CD14-positive monocyte (primary cell): ENCODE data around the gene OR1F1. TPM values are rescaled to one million over a fixed set of nuclear protein-coding genes. Genes with fewer than 3 reads are reported as not detected.

Experiments
- DNase-seq, 3 donors: peaks; one replicate each; pipeline ENCODE4 v3.0.0-alpha.2; 2011 to 2022
- H2AFZ ChIP-seq: 2 replicates; pipeline ENCODE4 v1.6.0; 2012; ENCODE audit warnings: mild to moderate bottlenecking, low read depth, low read length, inconsistent platforms; ENCODE audit not compliant: insufficient read depth, poor library complexity, severe bottlenecking
- H3K27ac ChIP-seq, 2 donors: 1 replicate in 1 of 2; 2 replicates in 1 of 2; pipeline ENCODE4 v1.5.1; 2012 to 2013; ENCODE audit warnings: low read length in 2 of 2, control low read depth in 1 of 2, inconsistent platforms in 1 of 2, low read depth in 1 of 2, mild to moderate bottlenecking in 1 of 2
- H3K27me3 ChIP-seq, 2 donors: one replicate each; pipeline versions ENCODE4 v1.6.0 to v1.6.1; 2011 to 2013; ENCODE audit warnings: low read length in 2 of 2; ENCODE audit not compliant: control insufficient read depth in 2 of 2, insufficient read depth in 2 of 2
- H3K36me3 ChIP-seq, 2 donors: replicated peaks in 1 of 2; 1 replicate in 1 of 2; 2 replicates in 1 of 2; pipeline versions ENCODE4 v1.5.1 to v1.6.1; 2012 to 2013; ENCODE audit warnings: low read length in 2 of 2, control low read depth in 1 of 2, inconsistent platforms in 1 of 2, mild to moderate bottlenecking in 1 of 2; ENCODE audit not compliant: insufficient read depth in 2 of 2, control insufficient read depth in 1 of 2
- H3K4me1 ChIP-seq, 2 donors: 1 replicate in 1 of 2; 2 replicates in 1 of 2; pipeline versions ENCODE4 v1.5.1 to v1.6.1; 2012 to 2013; ENCODE audit warnings: low read length in 2 of 2, control low read depth in 1 of 2, inconsistent platforms in 1 of 2, mild to moderate bottlenecking in 1 of 2, moderate library complexity in 1 of 2; ENCODE audit not compliant: insufficient read depth in 2 of 2, control insufficient read depth in 1 of 2
- H3K4me2 ChIP-seq: replicated peaks from 2 replicates; pipeline ENCODE3; 2012; ENCODE audit warnings: low read length, moderate library complexity, mild to moderate bottlenecking; ENCODE audit not compliant: poor library complexity, severe bottlenecking; ENCODE audit errors: extremely low read depth
- H3K4me3 ChIP-seq, 3 experiments: fragments of 200-600 bp in 1 of 3; sonication (generic) in 1 of 3; replicated peaks in 1 of 3; 1 replicate in 2 of 3; 2 replicates in 1 of 3; pipeline ENCODE4 v1.5.1; 2011 to 2013; ENCODE audit warnings: low read length in 3 of 3, mild to moderate bottlenecking in 3 of 3, control low read depth in 2 of 3, low read depth in 2 of 3, inconsistent platforms in 1 of 3, moderate library complexity in 1 of 3
- H3K79me2 ChIP-seq: 2 replicates; pipeline ENCODE4 v1.6.0; 2012; ENCODE audit warnings: mild to moderate bottlenecking, control low read depth, inconsistent platforms, low read length, moderate library complexity; ENCODE audit not compliant: insufficient read depth
- H3K9ac ChIP-seq: 2 replicates; pipeline ENCODE4 v1.6.0; 2017; ENCODE audit warnings: low read length, mild to moderate bottlenecking; ENCODE audit not compliant: insufficient read depth, poor library complexity, severe bottlenecking
- H3K9me3 ChIP-seq, 2 donors: replicated peaks in 1 of 2; 1 replicate in 1 of 2; 2 replicates in 1 of 2; pipeline versions ENCODE4 v1.5.1 to v1.6.1; 2012 to 2013; ENCODE audit warnings: low read length in 2 of 2, control low read depth in 1 of 2; ENCODE audit not compliant: control insufficient read depth in 1 of 2, insufficient read depth in 1 of 2
- H4K20me1 ChIP-seq: 2 replicates; pipeline ENCODE4 v1.6.0; 2012; ENCODE audit warnings: mild to moderate bottlenecking, low read length, control low read depth, moderate library complexity; ENCODE audit not compliant: insufficient read depth
- H3K27ac Mint-ChIP-seq, 7 donors: one replicate each; pipeline ENCODE4 v1.8.0; 2020; ENCODE audit warnings: mild to moderate bottlenecking in 7 of 7, mixed read lengths in 7 of 7, moderate library complexity in 6 of 7, inconsistent platforms in 2 of 7
- H3K27me3 Mint-ChIP-seq, 3 donors: one replicate each; pipeline ENCODE4 v1.8.0; 2021 to 2022; ENCODE audit warnings: low read depth in 3 of 3, mild to moderate bottlenecking in 3 of 3, mixed read lengths in 3 of 3, moderate library complexity in 3 of 3, inconsistent platforms in 1 of 3
- H3K36me3 Mint-ChIP-seq, 2 donors: one replicate each; pipeline ENCODE4 v1.8.0; 2020; ENCODE audit warnings: mixed read lengths in 2 of 2, inconsistent platforms in 1 of 2, mild to moderate bottlenecking in 1 of 2
- H3K4me1 Mint-ChIP-seq: one replicate; pipeline ENCODE4 v1.8.0; 2020; ENCODE audit warnings: mild to moderate bottlenecking, mixed read lengths
- H3K4me3 Mint-ChIP-seq, 2 donors: one replicate each; pipeline ENCODE4 v1.8.0; 2020; ENCODE audit warnings: mild to moderate bottlenecking in 2 of 2, mixed read lengths in 2 of 2, moderate library complexity in 1 of 2
- H3K9me3 Mint-ChIP-seq, 7 donors: one replicate each; pipeline ENCODE4 v1.8.0; 2020 to 2022; ENCODE audit warnings: mixed read lengths in 7 of 7, mild to moderate bottlenecking in 6 of 7, moderate library complexity in 6 of 7, inconsistent platforms in 2 of 7
- WGBS: methylation state at CpG from one replicate; pipeline ENCODE4 v1.1.5; 2013; ENCODE audit warnings: missing lambda C conversion rate; ENCODE audit not compliant: insufficient coverage; 5-methylcytosine and 5-hydroxymethylcytosine counted together
- intact Hi-C, 2 donors: fragments of 100-400 bp; cut with micrococcal nuclease; formaldehyde crosslinking; loops; one replicate each; pipeline versions ENCODE4 v1.15.0 to v1.15.1; 2023
- polyA plus RNA-seq, 3 donors: library from polyadenylated mRNA; depleted of rRNA in 1 of 3; unstranded in 2 of 3; stranded (reverse) in 1 of 3; fragments of 300-500 nt in 2 of 3; fragments of >200 nt in 1 of 3; fragmentation: Illumina TruSeq in 2 of 3; gene quantifications; 1 replicate in 2 of 3; 2 replicates in 1 of 3; pipeline ENCODE4 v1.2.3, GENCODE V29; 2012 to 2021
- TF ChIP-seq, protein P1 (sequence below): fragments of 200-600 bp; IDR thresholded peaks from one replicate; pipeline ENCODE4 v1.8.0; 2022; ENCODE audit warnings: antibody characterized with exemption, mild to moderate bottlenecking

OR1F1 gene
- polyA plus RNA-seq, 3 donors, result not detected

DNA sequence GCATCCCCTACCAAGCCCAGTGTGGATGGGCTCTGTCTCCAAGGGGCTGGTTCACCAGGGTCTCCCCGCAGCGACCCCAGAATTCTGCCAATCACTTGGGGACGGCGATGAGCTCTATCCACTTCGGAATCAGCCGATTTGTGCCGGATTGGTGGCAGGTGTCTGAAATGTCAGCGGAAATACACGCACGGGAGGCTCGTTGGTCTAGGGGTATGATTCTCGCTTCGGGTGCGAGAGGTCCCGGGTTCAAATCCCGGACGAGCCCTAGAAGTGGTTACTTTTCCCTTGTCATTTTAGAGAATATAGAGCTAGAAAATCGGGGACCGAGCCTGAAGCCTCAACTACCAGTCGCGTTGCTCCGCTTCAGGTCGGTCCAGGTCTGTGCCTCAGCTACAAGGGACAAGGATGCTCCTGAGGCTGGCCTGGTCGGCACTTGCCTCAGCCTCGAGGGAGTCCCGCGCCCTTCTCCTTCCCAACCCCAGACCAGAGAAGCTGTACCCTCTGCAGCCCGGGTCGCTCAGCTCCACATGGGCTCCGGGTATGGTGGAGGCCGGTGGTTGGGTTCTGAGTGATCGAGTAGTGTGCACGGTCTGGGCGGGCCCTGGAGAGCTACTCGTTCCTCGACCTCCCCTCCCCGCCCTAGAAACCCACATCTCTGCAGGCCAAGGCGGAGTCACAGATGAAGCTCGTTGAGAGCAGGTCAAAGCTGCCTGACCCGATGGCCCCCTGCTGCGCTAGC lies 16.0 kb upstream of the OR1F1 start:
- H3K36me3 ChIP-seq, result no peaks in the 10 kb centered on the region
- intact Hi-C loops, result no loop called here
- Mint-ChIP-seq H3K27ac (no peak overlapping the region), H3K9me3 (peaks cover 4 to 49% (median 34%) of the 10 kb centered on the region in 7 donors), H3K4me1 (peaks cover 22% of the 10 kb centered on the region), H3K36me3 (peaks cover 5 to 10% of the 10 kb centered on the region in 2 donors), H3K4me3 (peak overlapping the region in 1 of 2 donors; percentile 86), H3K27me3 (peaks cover 95 to 98% (median 96%) of the 10 kb centered on the region in 3 donors)
- WGBS, result 8% methylated on average over 27 of the region's 41 CpGs
- H3K79me2 ChIP-seq, result no peaks in the 10 kb centered on the region
- peaks cover 5 to 41% of the 10 kb centered on the region in 2 donors for H3K9me3 ChIP-seq
- no peak overlapping the region for H3K9ac ChIP-seq
- H2AFZ ChIP-seq, result no peak overlapping the region
- no peak overlapping the region for H3K4me3 ChIP-seq
- H3K4me2 ChIP-seq, result no peak overlapping the region
- no peak for DNase-seq
- H3K4me1 ChIP-seq, result peaks cover 24 to 26% of the 10 kb centered on the region in 2 donors
- H3K27ac ChIP-seq, result no peak overlapping the region
- H4K20me1 ChIP-seq, result no peaks in the 10 kb centered on the region
- peaks cover 67 to 97% of the 10 kb centered on the region in 2 donors for H3K27me3 ChIP-seq
- TF ChIP-seq, protein P1, sequence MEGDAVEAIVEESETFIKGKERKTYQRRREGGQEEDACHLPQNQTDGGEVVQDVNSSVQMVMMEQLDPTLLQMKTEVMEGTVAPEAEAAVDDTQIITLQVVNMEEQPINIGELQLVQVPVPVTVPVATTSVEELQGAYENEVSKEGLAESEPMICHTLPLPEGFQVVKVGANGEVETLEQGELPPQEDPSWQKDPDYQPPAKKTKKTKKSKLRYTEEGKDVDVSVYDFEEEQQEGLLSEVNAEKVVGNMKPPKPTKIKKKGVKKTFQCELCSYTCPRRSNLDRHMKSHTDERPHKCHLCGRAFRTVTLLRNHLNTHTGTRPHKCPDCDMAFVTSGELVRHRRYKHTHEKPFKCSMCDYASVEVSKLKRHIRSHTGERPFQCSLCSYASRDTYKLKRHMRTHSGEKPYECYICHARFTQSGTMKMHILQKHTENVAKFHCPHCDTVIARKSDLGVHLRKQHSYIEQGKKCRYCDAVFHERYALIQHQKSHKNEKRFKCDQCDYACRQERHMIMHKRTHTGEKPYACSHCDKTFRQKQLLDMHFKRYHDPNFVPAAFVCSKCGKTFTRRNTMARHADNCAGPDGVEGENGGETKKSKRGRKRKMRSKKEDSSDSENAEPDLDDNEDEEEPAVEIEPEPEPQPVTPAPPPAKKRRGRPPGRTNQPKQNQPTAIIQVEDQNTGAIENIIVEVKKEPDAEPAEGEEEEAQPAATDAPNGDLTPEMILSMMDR, result no peak

DNA sequence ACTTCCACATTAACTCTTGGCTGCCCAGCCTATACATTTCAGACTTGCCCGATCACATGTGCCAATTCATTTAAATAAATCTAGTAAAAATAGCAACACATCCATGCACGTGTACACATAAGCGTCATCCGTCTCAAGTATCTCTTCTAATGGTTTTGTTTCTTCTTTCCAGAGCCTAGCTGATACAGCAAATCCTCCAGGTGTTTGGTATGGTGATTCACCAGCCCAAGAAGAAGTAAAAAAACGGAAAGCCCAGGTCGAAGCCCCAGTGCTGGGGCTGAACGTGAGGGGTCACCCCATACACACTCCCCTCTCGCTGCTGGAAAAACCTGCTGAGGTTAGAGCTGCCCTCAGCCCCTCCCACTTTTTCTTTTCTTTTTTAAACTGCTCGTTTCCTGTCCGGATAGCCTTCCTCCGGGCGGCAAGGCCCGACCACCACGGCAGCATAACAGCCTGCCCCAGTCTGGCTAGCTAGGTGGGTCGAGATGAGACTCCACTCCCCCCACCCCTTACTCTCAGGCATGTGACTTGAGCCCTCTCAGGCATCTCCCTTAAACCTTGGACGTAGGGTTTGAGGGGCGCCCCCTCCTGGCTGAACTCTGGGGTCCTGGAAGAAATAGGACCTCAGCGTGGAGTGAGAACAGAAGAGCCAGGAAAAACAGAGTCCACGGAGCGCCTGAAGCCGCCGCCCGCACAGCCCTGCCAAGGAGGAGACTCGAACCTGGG lies 13.9 kb upstream of the OR1F1 start:
- 2% methylated on average over 13 of the region's 24 CpGs for WGBS

More for the DNA sequence above, 13.9 kb upstream of the OR1F1 start:
- H3K36me3 Mint-ChIP-seq, result peaks cover 5 to 10% of the 10 kb centered on the region in 2 donors
- intact Hi-C loops, result no loop called here
- H3K4me1 Mint-ChIP-seq, result peaks cover 22% of the 10 kb centered on the region
- H3K9me3 Mint-ChIP-seq, result peaks cover 4 to 47% (median 38%) of the 10 kb centered on the region in 7 donors
- H3K27me3 ChIP-seq, result peaks cover 59 to 95% of the 10 kb centered on the region in 2 donors
- peak overlapping the region in 2 of 7 donors; percentile 4 to 61 for H3K27ac Mint-ChIP-seq
- no peak overlapping the region for H2AFZ ChIP-seq
- peaks cover 5 to 41% of the 10 kb centered on the region in 2 donors for H3K9me3 ChIP-seq
- H3K36me3 ChIP-seq, result no peaks in the 10 kb centered on the region
- H3K27me3 Mint-ChIP-seq, result peaks cover 96 to 98% (median 98%) of the 10 kb centered on the region in 3 donors
- no peaks in the 10 kb centered on the region for H3K79me2 ChIP-seq
- H3K4me3 ChIP-seq, result peak overlapping the region in 1 of 3 experiments; percentile 14
- peak overlapping the region; percentile 26 for H3K4me2 ChIP-seq
- no peak overlapping the region for H3K9ac ChIP-seq
- H3K4me1 ChIP-seq, result peaks cover 24 to 26% of the 10 kb centered on the region in 2 donors
- TF ChIP-seq, protein P1, result no peak
- peak overlapping the region; percentile 60 to 85 for H3K4me3 Mint-ChIP-seq
- no peaks in the 10 kb centered on the region for H4K20me1 ChIP-seq
- DNase-seq, result no peak
- H3K27ac ChIP-seq, result no peak overlapping the region
